Fibroblast of skin of back (primary cell): ENCODE data around the gene MAN1C1.
A peak's percentile ranks its signal among the peaks of the same experiment; 100 is the strongest.
"Not testable (repeated sequence)": the region's sequence is repeated elsewhere in the genome, so short reads cannot be mapped to it uniquely, and the experiment has no call there.

Source experiments
- DNase-seq: peaks from one replicate; pipeline ENCODE4 v3.0.0-alpha.2; 2013

The MAN1C1 gene

DNA sequence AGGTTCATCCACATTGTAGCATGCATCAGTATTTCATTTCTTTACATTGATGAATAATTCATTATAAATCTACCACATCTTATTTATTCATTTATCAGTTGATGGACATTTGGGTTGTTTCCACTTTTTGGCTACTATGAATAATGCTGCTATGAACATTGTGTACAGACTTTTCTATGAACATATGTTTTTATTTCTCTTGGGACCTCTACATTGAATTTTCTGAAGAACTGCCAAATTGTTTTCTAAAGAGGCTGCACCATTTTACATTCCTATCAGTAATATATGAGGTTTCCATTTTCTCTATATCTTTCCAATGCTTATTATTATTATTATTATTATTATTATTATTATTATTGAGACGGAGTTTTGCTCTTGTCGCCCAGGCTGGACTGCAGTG is 102.1 kb downstream of the MAN1C1 start:
- no peak for DNase-seq

GRCh38 chr1:25720624-25721023 is 104.0 kb downstream of the MAN1C1 start:
- no peak for DNase-seq

GRCh38 chr1:25723250-25723880 is 106.8 kb downstream of the MAN1C1 start:
- no peak for DNase-seq

- DNase-seq = no peak
Measured at GRCh38 chr1:25724201-25724600, 107.6 kb downstream of the MAN1C1 start.

- no peak for DNase-seq
Measured at GRCh38 chr1:25724966-25725365, 108.4 kb downstream of the MAN1C1 start.

GRCh38 chr1:25725482-25725881 is 108.9 kb downstream of the MAN1C1 start:
- no peak for DNase-seq

DNA sequence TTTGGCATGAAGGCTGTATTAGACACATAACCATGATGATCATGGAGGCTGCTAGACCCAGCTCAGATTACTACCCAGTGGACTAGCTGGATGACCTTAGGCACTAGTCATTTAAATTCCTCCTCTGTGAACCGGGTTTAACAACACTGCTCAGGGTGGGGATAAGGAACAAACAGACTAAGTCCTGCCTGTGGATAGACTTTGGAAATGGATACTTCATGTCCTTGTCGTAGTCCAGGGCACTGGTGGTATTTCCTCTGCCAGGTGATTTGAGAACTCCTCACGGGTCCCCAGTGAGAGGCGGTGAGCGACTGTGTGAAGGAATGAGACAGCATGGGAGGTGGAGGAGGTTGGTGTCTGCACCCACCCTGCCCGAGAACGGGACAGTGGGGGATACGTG is 110.5 kb downstream of the MAN1C1 start:
- no peak for DNase-seq

DNA sequence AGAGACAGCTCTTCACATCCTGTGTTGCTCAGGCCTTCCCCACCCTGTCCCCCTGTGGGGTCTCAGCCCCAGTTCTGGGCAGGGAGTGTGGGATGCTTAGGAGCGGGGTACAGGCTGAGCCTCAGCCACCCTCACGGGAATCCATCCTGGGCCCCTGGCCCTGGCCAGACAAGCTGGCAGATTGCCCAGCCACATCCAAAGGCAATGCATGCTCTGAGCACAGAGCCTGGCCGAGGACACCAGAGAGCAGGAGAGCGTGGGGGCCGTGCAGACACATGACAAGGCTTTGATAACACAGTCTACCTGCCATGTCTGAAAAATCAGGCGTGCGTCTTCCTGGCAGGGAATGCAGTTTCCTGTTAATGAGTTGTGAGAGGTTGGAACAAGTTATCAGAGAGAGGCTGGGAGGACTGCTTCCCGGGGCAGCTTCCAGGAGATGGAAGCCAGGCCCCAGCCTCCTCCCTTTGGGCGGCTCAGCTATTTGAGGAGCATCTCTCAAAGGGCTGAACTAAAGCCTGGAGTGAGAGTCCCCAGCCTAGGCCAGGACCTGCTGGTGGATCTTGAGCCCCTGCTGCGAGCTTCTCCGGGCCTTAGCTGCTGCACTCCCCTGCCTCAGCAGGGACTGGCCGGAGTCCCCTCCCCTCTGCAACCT is 111.2 kb downstream of the MAN1C1 start:
- DNase-seq = peak; percentile 8

- DNase-seq = no peak
Measured at GRCh38 chr1:25728301-25728935, 111.8 kb downstream of the MAN1C1 start.

GRCh38 chr1:25729045-25729444 is 112.5 kb downstream of the MAN1C1 start:
- no peak for DNase-seq

DNA sequence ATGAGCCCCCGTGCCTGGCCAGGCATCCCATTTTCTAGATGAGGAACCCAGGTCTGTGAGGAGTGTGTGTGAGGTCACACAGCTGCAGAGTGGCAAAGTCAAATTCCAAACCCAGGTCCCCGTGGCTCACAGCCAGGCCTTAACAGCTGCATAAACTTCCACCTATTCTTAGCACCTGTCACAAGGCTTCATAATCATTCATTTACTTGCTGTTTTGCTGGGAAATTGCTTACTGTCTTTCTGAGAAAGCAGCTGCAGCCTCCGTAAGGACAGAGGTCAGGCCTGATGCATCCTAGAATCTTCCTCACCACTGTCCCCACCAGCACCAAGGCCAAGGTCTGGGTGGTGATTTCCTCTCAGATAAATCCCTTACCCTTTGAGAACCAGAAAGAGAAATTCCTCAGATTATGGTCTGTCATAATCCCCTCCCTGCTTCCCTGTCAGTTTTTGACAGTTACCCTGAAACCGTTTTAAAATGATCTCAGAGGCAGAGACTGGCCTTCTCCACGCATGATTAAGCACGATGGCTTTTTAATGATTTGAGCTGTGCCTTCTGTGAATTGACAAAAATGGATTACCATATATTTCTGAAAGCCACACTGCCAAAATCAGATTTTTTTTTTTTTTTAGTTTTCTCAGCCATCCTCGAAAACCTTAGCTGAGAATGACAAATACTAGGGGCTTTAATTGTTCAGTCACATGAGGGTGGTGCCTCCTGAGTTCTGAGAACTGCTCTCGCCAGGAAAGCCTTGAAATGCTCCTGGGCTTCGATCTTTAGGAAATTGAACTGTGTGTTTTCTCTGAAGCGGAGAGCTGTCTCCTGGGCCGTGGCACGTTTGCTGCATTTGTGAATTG is 113.4 kb downstream of the MAN1C1 start:
- no peak for DNase-seq

DNA sequence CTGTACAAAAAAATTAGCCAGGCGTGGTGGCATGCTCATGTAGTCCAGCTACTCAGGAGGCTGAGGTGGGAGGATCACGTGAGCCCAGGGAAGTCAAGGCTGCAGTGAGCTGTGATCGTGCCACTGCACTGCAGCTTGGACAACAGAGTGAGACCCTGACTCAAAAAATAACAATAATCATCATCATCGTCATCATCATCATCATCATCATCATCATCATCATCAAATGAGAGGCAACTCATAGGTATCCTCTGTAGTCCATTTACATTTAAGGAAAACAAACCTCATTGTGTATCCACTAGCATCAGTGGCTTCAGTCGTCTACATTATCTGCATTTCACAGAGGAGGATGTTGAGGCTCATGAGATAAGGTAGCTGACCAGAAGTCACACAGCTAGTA is 114.6 kb downstream of the MAN1C1 start:
- DNase-seq = no peak

GRCh38 chr1:25731626-25732370 is 115.2 kb downstream of the MAN1C1 start:
- no peak for DNase-seq

- no peak for DNase-seq
Measured at GRCh38 chr1:25732821-25733220, 116.2 kb downstream of the MAN1C1 start.

GRCh38 chr1:25733271-25733670 is 116.7 kb downstream of the MAN1C1 start:
- DNase-seq = no peak

DNA sequence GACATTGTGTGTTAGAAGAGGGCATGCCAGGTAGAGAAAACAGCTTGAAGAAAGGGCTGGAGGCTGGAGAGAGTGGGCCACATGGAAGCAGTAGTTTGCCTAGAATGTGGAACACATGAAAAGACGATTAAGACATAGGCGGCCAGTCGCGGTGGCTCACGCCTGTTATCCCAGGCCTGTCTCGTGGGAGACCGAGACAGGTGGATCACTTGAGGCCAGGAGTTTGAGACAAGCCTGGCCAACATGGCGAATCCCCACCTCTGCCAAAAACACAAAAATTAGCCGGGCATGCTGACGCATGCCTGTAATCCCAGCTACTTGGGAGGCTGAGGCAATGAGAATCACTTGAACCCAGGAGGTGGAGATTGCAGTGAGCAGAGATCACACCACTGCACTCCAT is 118.4 kb downstream of the MAN1C1 start:
- not testable (repeated sequence) for DNase-seq

DNA sequence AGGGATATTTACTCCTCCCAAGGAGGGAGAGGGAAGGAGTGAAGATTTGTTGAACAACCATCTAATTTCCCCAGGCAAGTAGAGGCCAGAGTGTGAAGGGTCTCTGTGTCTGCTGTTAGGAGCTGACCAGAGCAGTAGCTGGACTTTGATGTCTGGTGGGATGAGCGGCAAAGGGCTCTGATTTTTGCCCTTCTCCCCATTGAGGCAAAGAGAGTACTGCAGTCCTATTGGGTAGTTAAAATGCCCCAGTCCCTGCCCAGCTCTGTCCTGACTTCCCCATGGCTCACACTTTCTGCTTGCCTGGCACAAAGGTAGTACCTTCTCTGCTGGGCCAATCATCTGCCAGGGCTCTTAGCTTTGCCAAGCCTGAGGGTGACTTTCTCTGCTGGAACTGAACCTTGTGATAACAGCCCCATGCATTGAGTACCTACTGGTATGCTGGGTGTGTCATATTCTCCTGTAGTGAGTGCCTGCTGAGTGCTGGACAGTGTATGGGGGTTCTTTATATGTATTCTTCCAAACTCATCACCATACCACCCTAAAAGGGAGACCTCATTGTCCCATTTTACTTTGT is 119.5 kb downstream of the MAN1C1 start:
- DNase-seq = no peak

- DNase-seq = no peak
Measured at GRCh38 chr1:25737130-25737529, 120.5 kb downstream of the MAN1C1 start.

- DNase-seq = no peak
Measured at GRCh38 chr1:25738499-25738898, 121.9 kb downstream of the MAN1C1 start.

- no peak for DNase-seq
Measured at GRCh38 chr1:25739341-25739740, 122.8 kb downstream of the MAN1C1 start.

- DNase-seq = no peak
Measured at GRCh38 chr1:25740071-25740470, 123.5 kb downstream of the MAN1C1 start.

DNA sequence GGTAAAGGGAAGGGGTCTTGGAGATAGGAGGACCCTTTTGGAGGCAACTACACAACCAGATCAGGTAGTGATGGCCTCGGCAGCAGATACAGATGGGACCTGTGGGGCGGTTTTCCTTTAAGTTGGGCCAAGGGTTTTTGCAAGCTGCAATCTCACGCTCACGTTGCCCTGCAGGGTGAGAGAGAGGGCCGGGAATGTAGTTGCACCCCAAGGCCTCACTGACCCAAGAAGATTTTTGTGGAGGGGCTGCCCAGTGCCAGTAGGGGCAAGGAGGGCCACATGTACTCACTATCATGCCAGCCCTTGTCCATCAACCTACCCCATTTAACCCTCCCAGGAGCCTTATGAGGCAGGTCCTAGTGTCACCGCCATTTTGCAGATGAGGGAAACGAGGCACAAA is 125.7 kb downstream of the MAN1C1 start:
- DNase-seq = no peak
